ENCODE data around the gene STING1. TPM values are rescaled to one million over a fixed set of nuclear protein-coding genes. Genes with fewer than 3 reads are reported as not detected.

The STING1 gene
- total and polyA plus RNA-seq, 2 donors (not counting 1 experiment from before 2014, with no cell fraction given) = 70.2 to 78.4 TPM

DNA sequence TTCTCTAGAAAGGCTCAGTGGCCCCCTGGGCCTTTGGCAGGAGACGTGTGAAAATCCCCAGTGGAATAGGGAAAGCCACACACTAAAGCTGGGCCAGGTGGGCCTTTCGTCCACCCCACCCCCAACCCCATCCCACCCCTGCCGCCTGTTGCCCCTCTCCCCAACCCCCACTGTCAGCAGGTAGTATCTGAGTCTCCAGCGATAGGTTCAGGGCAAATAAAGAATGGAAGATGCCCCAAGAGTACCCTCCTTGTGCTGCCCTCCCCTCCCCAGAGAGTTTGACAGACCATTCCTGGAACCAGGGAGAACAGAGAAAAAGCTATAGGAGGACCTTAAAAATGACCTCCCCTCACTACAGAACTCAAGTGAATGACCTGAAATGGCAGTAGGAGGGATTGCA is 41.9 kb upstream of the STING1 start:
- no peak for DNase-seq (ENCODE audit: low read depth in 2 of 2)
- H3K27ac ChIP-seq (ENCODE audit: insufficient read depth, low read length) = no peak overlapping the region
- H4K20me1 ChIP-seq (ENCODE audit: control insufficient read depth, extremely low read depth, insufficient read depth, low read length) = no peaks in the 10 kb centered on the region

GRCh38 chr5:139523635-139524445 is 41.3 kb upstream of the STING1 start:
- H3K79me2 ChIP-seq (ENCODE audit: control insufficient read depth, insufficient read depth, low read length) = no peaks in the 10 kb centered on the region
- H2AFZ ChIP-seq (ENCODE audit: low read length) = no peak overlapping the region
- no peak for DNase-seq (ENCODE audit: low read depth in 2 of 2)
- H3K27ac ChIP-seq (ENCODE audit: insufficient read depth, low read length) = no peak overlapping the region
- TF ChIP-seq EZH2 (IDR thresholded peaks at IDR 0.05; ENCODE audit: low read length, missing control alignments) = no peak
- TF ChIP-seq, protein P1, sequence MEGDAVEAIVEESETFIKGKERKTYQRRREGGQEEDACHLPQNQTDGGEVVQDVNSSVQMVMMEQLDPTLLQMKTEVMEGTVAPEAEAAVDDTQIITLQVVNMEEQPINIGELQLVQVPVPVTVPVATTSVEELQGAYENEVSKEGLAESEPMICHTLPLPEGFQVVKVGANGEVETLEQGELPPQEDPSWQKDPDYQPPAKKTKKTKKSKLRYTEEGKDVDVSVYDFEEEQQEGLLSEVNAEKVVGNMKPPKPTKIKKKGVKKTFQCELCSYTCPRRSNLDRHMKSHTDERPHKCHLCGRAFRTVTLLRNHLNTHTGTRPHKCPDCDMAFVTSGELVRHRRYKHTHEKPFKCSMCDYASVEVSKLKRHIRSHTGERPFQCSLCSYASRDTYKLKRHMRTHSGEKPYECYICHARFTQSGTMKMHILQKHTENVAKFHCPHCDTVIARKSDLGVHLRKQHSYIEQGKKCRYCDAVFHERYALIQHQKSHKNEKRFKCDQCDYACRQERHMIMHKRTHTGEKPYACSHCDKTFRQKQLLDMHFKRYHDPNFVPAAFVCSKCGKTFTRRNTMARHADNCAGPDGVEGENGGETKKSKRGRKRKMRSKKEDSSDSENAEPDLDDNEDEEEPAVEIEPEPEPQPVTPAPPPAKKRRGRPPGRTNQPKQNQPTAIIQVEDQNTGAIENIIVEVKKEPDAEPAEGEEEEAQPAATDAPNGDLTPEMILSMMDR (conservative IDR thresholded peaks at IDR 0.05 in 1 of 2, IDR thresholded peaks at IDR 0.05 in 1 of 2; ENCODE audit: low read depth in 1 of 2, low read length in 2 of 2) = no peak
- H3K4me3 ChIP-seq (replicated peaks in 1 of 4; ENCODE audit: control extremely low read depth in 1 of 4, insufficient read depth in 1 of 4, low read depth in 3 of 4, low read length in 4 of 4) = no peak overlapping the region
- H3K4me1 ChIP-seq (ENCODE audit: control insufficient read depth, extremely low read depth, insufficient read depth, low read length) = no peaks in the 10 kb centered on the region
- H3K36me3 ChIP-seq (ENCODE audit: control insufficient read depth, insufficient read depth, low read length) = no peaks in the 10 kb centered on the region
- H3K9ac ChIP-seq (ENCODE audit: insufficient read depth, low read length) = no peak overlapping the region
- H3K9me3 ChIP-seq (ENCODE audit: control insufficient read depth, insufficient read depth, low read depth, low read length) = no peaks in the 10 kb centered on the region
- H3K27me3 ChIP-seq (ENCODE audit: control insufficient read depth, insufficient read depth, low read length) = no peaks in the 10 kb centered on the region
- H3K4me2 ChIP-seq (ENCODE audit: extremely low read depth, insufficient read depth, low read length) = no peak overlapping the region
- H4K20me1 ChIP-seq (ENCODE audit: control insufficient read depth, extremely low read depth, insufficient read depth, low read length) = no peaks in the 10 kb centered on the region

More for the DNA sequence above, 41.9 kb upstream of the STING1 start:
- Histone ChIP-seq H3K9me3 (ENCODE audit: control insufficient read depth, insufficient read depth, low read depth, low read length) (no peaks in the 10 kb centered on the region), H2AFZ (ENCODE audit: low read length) (no peak overlapping the region), H3K79me2 (ENCODE audit: control insufficient read depth, insufficient read depth, low read length) (no peaks in the 10 kb centered on the region), H3K4me3 (replicated peaks in 1 of 4; ENCODE audit: control extremely low read depth in 1 of 4, insufficient read depth in 1 of 4, low read depth in 3 of 4, low read length in 4 of 4) (no peak overlapping the region), H3K4me2 (ENCODE audit: extremely low read depth, insufficient read depth, low read length) (no peak overlapping the region), H3K4me1 (ENCODE audit: control insufficient read depth, extremely low read depth, insufficient read depth, low read length) (no peaks in the 10 kb centered on the region), H3K9ac (ENCODE audit: insufficient read depth, low read length) (no peak overlapping the region), H3K27me3 (ENCODE audit: control insufficient read depth, insufficient read depth, low read length) (no peaks in the 10 kb centered on the region), H3K36me3 (ENCODE audit: control insufficient read depth, insufficient read depth, low read length) (no peaks in the 10 kb centered on the region)
- TF ChIP-seq, protein P1 (conservative IDR thresholded peaks at IDR 0.05 in 1 of 2, IDR thresholded peaks at IDR 0.05 in 1 of 2; ENCODE audit: low read depth in 1 of 2, low read length in 2 of 2) = no peak
- TF ChIP-seq EZH2 (IDR thresholded peaks at IDR 0.05; ENCODE audit: low read length, missing control alignments) = no peak

- Histone ChIP-seq H3K4me2 (ENCODE audit: extremely low read depth, insufficient read depth, low read length) (peak overlapping the region; percentile 91), H3K9me3 (ENCODE audit: control insufficient read depth, insufficient read depth, low read depth, low read length) (no peaks in the 10 kb centered on the region), H4K20me1 (ENCODE audit: control insufficient read depth, extremely low read depth, insufficient read depth, low read length) (no peaks in the 10 kb centered on the region), H3K36me3 (ENCODE audit: control insufficient read depth, insufficient read depth, low read length) (no peaks in the 10 kb centered on the region), H3K27ac (ENCODE audit: insufficient read depth, low read length) (peak overlapping the region; percentile 63), H3K4me1 (ENCODE audit: control insufficient read depth, extremely low read depth, insufficient read depth, low read length) (peaks cover 3% of the 10 kb centered on the region), H2AFZ (ENCODE audit: low read length) (peak overlapping the region; percentile 100), H3K27me3 (ENCODE audit: control insufficient read depth, insufficient read depth, low read length) (no peaks in the 10 kb centered on the region), H3K9ac (ENCODE audit: insufficient read depth, low read length) (peak overlapping the region; percentile 73), H3K79me2 (ENCODE audit: control insufficient read depth, insufficient read depth, low read length) (no peaks in the 10 kb centered on the region), H3K4me3 (replicated peaks in 1 of 4; ENCODE audit: control extremely low read depth in 1 of 4, insufficient read depth in 1 of 4, low read depth in 3 of 4, low read length in 4 of 4) (peak overlapping the region; percentile 46 to 64 (median 60))
- peak; percentile 76 to 81 for DNase-seq (ENCODE audit: low read depth in 2 of 2)
- TF ChIP-seq, protein P1 (conservative IDR thresholded peaks at IDR 0.05 in 1 of 2, IDR thresholded peaks at IDR 0.05 in 1 of 2; ENCODE audit: low read depth in 1 of 2, low read length in 2 of 2) = peak; percentile 70 to 80
- no peak for TF ChIP-seq EZH2 (IDR thresholded peaks at IDR 0.05; ENCODE audit: low read length, missing control alignments)
Observed at GRCh38 chr5:139517683-139518564, 35.4 kb upstream of the STING1 start.

All from fibroblast of lung (primary cell).